PC-3 (cell line): ENCODE data around the gene SLC30A7. TPM values are rescaled to one million over a fixed set of nuclear protein-coding genes. Genes with fewer than 3 reads are reported as not detected.

Source experiments
- ATAC-seq: fragments of 200-7000 bp; cut with Tn5 transposase; 2 replicates; pipeline ENCODE4 v1.9.1; 2020; ENCODE audit warnings: mild to moderate bottlenecking, moderate library complexity
- BruUV-seq: library from RNA; stranded (reverse); fragments of 400-500 nt; replicated peaks from 2 replicates; lab custom pipeline; 2021; lab: Mats Ljungman, UMichigan
- CTCF ChIA-PET: fragments of 300-600 bp; sonication (Branson Sonifier 250); formaldehyde crosslinking; loops from one replicate; lab custom pipeline; 2022; ENCODE audit warnings: antibody characterized with exemption; lab: Charles Lee
- POLR2A ChIA-PET: fragments of 300-600 bp; sonication (Branson Sonifier 250); formaldehyde crosslinking; loops from one replicate; lab custom pipeline; 2022; ENCODE audit warnings: antibody characterized with exemption; ENCODE audit not compliant: unreplicated experiment; lab: Charles Lee
- DNase-seq: peaks from one replicate; pipeline ENCODE4 v3.0.0-alpha.2; 2015
- H2AFZ ChIP-seq: fragments of 300-600 bp; sonication (generic); 2 replicates; pipeline ENCODE4 v1.6.0; 2016; ENCODE audit warnings: antibody characterized with exemption, low read length
- H3F3A ChIP-seq: fragments of 300-600 bp; sonication (generic); one replicate; pipeline ENCODE4 v1.6.0; 2017; ENCODE audit warnings: antibody characterized with exemption, low read length, control low read depth, mild to moderate bottlenecking; ENCODE audit not compliant: unreplicated experiment
- H3K27ac ChIP-seq: fragments of 300-600 bp; sonication (generic); 2 replicates; pipeline ENCODE4 v1.5.1; 2016; ENCODE audit warnings: mild to moderate bottlenecking, low read length
- H3K27me3 ChIP-seq: fragments of 300-600 bp; sonication (generic); 2 replicates; pipeline ENCODE4 v1.6.1; 2016; ENCODE audit warnings: low read length, mixed read lengths
- H3K36me3 ChIP-seq: fragments of 300-600 bp; sonication (generic); 2 replicates; pipeline ENCODE4 v1.6.1; 2016; ENCODE audit warnings: low read depth, mixed run types, low read length, mixed read lengths
- H3K4me1 ChIP-seq: fragments of 300-600 bp; sonication (generic); 2 replicates; pipeline ENCODE4 v1.5.1; 2016; ENCODE audit warnings: low read length; ENCODE audit not compliant: insufficient read depth
- H3K4me2 ChIP-seq: fragments of 300-600 bp; sonication (generic); 2 replicates; pipeline ENCODE4 v1.6.0; 2016; ENCODE audit warnings: low read length
- H3K4me3 ChIP-seq: fragments of 300-600 bp; sonication (generic); 2 replicates; pipeline ENCODE4 v1.5.1; 2016; ENCODE audit warnings: mild to moderate bottlenecking, low read length, mixed read lengths
- H3K79me2 ChIP-seq: fragments of 300-600 bp; sonication (generic); 2 replicates; pipeline ENCODE4 v1.6.1; 2017; ENCODE audit warnings: low read length, mixed read lengths
- H3K9ac ChIP-seq: fragments of 300-600 bp; sonication (generic); 2 replicates; pipeline ENCODE4 v1.6.0; 2016; ENCODE audit warnings: mild to moderate bottlenecking, low read length
- H3K9me2 ChIP-seq: fragments of 300-600 bp; sonication (generic); replicated peaks from 2 replicates; pipeline ENCODE4 v1.6.1; 2016; ENCODE audit warnings: mixed run types, low read length, mixed read lengths
- H3K9me3 ChIP-seq: fragments of 300-600 bp; sonication (generic); 2 replicates; pipeline ENCODE4 v1.6.1; 2016; ENCODE audit warnings: low read length, mixed read lengths
- H4K20me1 ChIP-seq: fragments of 300-600 bp; sonication (generic); 2 replicates; pipeline ENCODE4 v1.6.1; 2016; ENCODE audit warnings: low read length, mixed read lengths
- EZH2 ChIP-seq: fragments of 300-600 bp; sonication (generic); IDR thresholded peaks from one replicate; pipeline ENCODE4 v1.6.1; 2017; ENCODE audit warnings: antibody characterized with exemption, mild to moderate bottlenecking, low read length; ENCODE audit not compliant: unreplicated experiment
- EZH2phosphoT487 ChIP-seq: fragments of 300-600 bp; sonication (generic); IDR thresholded peaks from 2 replicates; pipeline ENCODE4 v1.6.1; 2018; ENCODE audit warnings: mild to moderate bottlenecking, antibody characterized with exemption, low read length, borderline replicate concordance
- intact Hi-C: fragments of 100-400 bp; cut with micrococcal nuclease; formaldehyde crosslinking; loops from 2 replicates; pipeline ENCODE4 v1.9.0; 2023
- total RNA-seq: library from RNA; depleted of rRNA; stranded (reverse); fragments of >200 nt; gene quantifications from 2 replicates; pipeline ENCODE4 v1.2.3, GENCODE V29; 2014; rRNA removed
- TF ChIP-seq, protein P1 (sequence below): fragments of 300-600 bp; sonication (generic); conservative IDR thresholded peaks from 2 replicates; pipeline ENCODE4 v1.5.1; 2017; ENCODE audit warnings: antibody characterized with exemption, low read depth, mild to moderate bottlenecking, low read length

The SLC30A7 gene
- total RNA-seq, 1 experiment from 2014 or later = 24.0 TPM

DNA sequence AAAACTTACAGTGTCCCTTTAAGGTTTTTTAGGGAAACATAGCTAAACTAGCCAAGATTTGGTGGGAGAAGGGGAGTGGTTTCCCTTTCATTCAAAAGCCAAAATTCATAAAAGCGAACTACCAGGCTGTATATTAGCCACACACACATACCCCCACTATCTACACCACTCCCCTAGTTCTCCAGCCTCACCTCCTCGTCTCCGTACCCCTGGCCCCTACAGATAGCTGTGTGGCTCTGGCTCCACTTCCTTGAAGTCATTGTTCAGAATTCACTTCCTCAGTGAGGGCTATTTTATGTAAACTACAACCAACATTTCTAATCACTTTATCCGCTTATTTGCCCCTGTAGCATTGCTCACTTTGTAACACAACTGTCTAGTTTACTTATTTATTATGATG is 135.0 kb downstream of the SLC30A7 start:
- CTCF ChIA-PET = no interaction called here
- no peaks in the 10 kb centered on the region for H3K36me3 ChIP-seq
- H3K9me2 ChIP-seq = no peaks in the 10 kb centered on the region
- H3K9ac ChIP-seq = no peak overlapping the region
- POLR2A ChIA-PET = no interaction called here
- peaks cover 9% of the 10 kb centered on the region for H3K4me1 ChIP-seq
- no peaks in the 10 kb centered on the region for H4K20me1 ChIP-seq
- H3K79me2 ChIP-seq = peaks cover 30% of the 10 kb centered on the region
- no peaks in the 10 kb centered on the region for H3F3A ChIP-seq
- no peak overlapping the region for H3K27ac ChIP-seq
- no peaks in the 10 kb centered on the region for H3K9me3 ChIP-seq
- no peak overlapping the region for H2AFZ ChIP-seq
- no TSS peak for BruUV-seq
- H3K27me3 ChIP-seq = no peaks in the 10 kb centered on the region
- TF ChIP-seq EZH2 = no peak
- TF ChIP-seq EZH2phosphoT487 = no peak
- TF ChIP-seq, protein P1, sequence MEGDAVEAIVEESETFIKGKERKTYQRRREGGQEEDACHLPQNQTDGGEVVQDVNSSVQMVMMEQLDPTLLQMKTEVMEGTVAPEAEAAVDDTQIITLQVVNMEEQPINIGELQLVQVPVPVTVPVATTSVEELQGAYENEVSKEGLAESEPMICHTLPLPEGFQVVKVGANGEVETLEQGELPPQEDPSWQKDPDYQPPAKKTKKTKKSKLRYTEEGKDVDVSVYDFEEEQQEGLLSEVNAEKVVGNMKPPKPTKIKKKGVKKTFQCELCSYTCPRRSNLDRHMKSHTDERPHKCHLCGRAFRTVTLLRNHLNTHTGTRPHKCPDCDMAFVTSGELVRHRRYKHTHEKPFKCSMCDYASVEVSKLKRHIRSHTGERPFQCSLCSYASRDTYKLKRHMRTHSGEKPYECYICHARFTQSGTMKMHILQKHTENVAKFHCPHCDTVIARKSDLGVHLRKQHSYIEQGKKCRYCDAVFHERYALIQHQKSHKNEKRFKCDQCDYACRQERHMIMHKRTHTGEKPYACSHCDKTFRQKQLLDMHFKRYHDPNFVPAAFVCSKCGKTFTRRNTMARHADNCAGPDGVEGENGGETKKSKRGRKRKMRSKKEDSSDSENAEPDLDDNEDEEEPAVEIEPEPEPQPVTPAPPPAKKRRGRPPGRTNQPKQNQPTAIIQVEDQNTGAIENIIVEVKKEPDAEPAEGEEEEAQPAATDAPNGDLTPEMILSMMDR = no peak
- H3K4me3 ChIP-seq = no peak overlapping the region
- DNase-seq (no peak), ATAC-seq (no peak)
- H3K4me2 ChIP-seq = no peak overlapping the region
- intact Hi-C loops = no loop called here

Other genes with a start within 250 kb of the SLC30A7 start
- not detected in 2 replicates for gene VCAM1, start 176.3 kb upstream of the SLC30A7 start, total RNA-seq
- gene EXTL2, start 1.2 kb upstream of the SLC30A7 start, total RNA-seq = 6.4 and 7.5 TPM in 2 replicates
- gene DPH5, start 129.7 kb downstream of the SLC30A7 start, total RNA-seq = 24.9 and 32.8 TPM in 2 replicates